HG03045 (cell line): Measurements from ENCODE around the gene GOLGA7B.

ENCODE experiments used
- ATAC-seq: cut with Tn5 transposase; IDR thresholded peaks from one replicate; pipeline ENCODE4 v1.9.1; 2021; ENCODE audit warnings: mild to moderate bottlenecking, moderate library complexity; ENCODE audit not compliant: unreplicated experiment

Gene GOLGA7B

GRCh38 chr10:97866524-97867219 is 17.0 kb downstream of the GOLGA7B start:
- ATAC-seq = no peak

- ATAC-seq = no peak
These were observed 17.7 kb downstream of the GOLGA7B start for GRCh38 chr10:97867220-97867800.

- no peak for ATAC-seq
These were observed 18.6 kb downstream of the GOLGA7B start for GRCh38 chr10:97868134-97868685.

GRCh38 chr10:97869091-97870042 is 19.7 kb downstream of the GOLGA7B start:
- peak; percentile 90 for ATAC-seq

- no peak for ATAC-seq
These were observed 21.3 kb downstream of the GOLGA7B start for GRCh38 chr10:97870990-97871389.

GRCh38 chr10:97873569-97873968 is 23.9 kb downstream of the GOLGA7B start:
- ATAC-seq = no peak

- no peak for ATAC-seq
These were observed 24.7 kb downstream of the GOLGA7B start for GRCh38 chr10:97874332-97874731.

GRCh38 chr10:97875391-97875790 is 25.7 kb downstream of the GOLGA7B start:
- no peak for ATAC-seq

GRCh38 chr10:97876402-97876801 is 26.8 kb downstream of the GOLGA7B start:
- ATAC-seq = no peak

- no peak for ATAC-seq
These were observed 29.6 kb downstream of the GOLGA7B start for GRCh38 chr10:97879241-97879640.

GRCh38 chr10:97880109-97880508 is 30.5 kb downstream of the GOLGA7B start:
- no peak for ATAC-seq

GRCh38 chr10:97882142-97883091 is 32.8 kb downstream of the GOLGA7B start:
- no peak for ATAC-seq

GRCh38 chr10:97883092-97883485 is 33.4 kb downstream of the GOLGA7B start:
- no peak for ATAC-seq

GRCh38 chr10:97886286-97886685 is 36.6 kb downstream of the GOLGA7B start:
- ATAC-seq = no peak

GRCh38 chr10:97887399-97887798 is 37.8 kb downstream of the GOLGA7B start:
- ATAC-seq = no peak

- no peak for ATAC-seq
These were observed 38.5 kb downstream of the GOLGA7B start for GRCh38 chr10:97888134-97888533.

- no peak for ATAC-seq
These were observed 39.1 kb downstream of the GOLGA7B start for GRCh38 chr10:97888641-97889262.

GRCh38 chr10:97889461-97890265 is 40.0 kb downstream of the GOLGA7B start:
- ATAC-seq = no peak
